Omental fat pad (tissue), 4 donors: Measurements from ENCODE around the gene FCN3. TPM values are rescaled to one million over a fixed set of nuclear protein-coding genes. Genes with fewer than 3 reads are reported as not detected.
A peak's percentile ranks its signal among the peaks of the same experiment; 100 is the strongest.

Experiments used
- ATAC-seq: fragments of 150-250 bp; one replicate; pipeline ENCODE4 v1.9.1; 2016; ENCODE audit warnings: mild to moderate bottlenecking, moderate library complexity; ENCODE audit not compliant: low FRiP score
- DNase-seq: peaks from one replicate; pipeline ENCODE4 v3.0.0-alpha.2; 2019; ENCODE audit warnings: low spot score
- small RNA-seq: library from RNA; depleted of rRNA; stranded (forward); fragments of <200 nt; gene quantifications from one replicate; pipeline ENCODE3, GENCODE V24; 2016
- total RNA-seq, 4 donors: library from RNA; depleted of rRNA; stranded (reverse); fragments of >200 nt; gene quantifications; one replicate each; pipeline ENCODE4 v1.1.0, GENCODE V29; 2016
- TF ChIP-seq, protein P1 (sequence below), 3 donors: fragments of 450-650 bp; IDR thresholded peaks; one replicate each; pipeline ENCODE4 v1.5.1; 2016 to 2017; ENCODE audit warnings: antibody characterized with exemption in 3 of 3, mild to moderate bottlenecking in 3 of 3, moderate library complexity in 2 of 3

Gene FCN3
- total RNA-seq, 4 donors from 2014 or later, result 33.1 to 451 (median 75.9) TPM

GRCh38 chr1:27330786-27331185 lies 43.8 kb downstream of the FCN3 start:
- DNase-seq (no peak), ATAC-seq (no peak)
- TF ChIP-seq, protein P1, sequence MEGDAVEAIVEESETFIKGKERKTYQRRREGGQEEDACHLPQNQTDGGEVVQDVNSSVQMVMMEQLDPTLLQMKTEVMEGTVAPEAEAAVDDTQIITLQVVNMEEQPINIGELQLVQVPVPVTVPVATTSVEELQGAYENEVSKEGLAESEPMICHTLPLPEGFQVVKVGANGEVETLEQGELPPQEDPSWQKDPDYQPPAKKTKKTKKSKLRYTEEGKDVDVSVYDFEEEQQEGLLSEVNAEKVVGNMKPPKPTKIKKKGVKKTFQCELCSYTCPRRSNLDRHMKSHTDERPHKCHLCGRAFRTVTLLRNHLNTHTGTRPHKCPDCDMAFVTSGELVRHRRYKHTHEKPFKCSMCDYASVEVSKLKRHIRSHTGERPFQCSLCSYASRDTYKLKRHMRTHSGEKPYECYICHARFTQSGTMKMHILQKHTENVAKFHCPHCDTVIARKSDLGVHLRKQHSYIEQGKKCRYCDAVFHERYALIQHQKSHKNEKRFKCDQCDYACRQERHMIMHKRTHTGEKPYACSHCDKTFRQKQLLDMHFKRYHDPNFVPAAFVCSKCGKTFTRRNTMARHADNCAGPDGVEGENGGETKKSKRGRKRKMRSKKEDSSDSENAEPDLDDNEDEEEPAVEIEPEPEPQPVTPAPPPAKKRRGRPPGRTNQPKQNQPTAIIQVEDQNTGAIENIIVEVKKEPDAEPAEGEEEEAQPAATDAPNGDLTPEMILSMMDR (IDR thresholded peaks at IDR 0.05), result no peak

DNA sequence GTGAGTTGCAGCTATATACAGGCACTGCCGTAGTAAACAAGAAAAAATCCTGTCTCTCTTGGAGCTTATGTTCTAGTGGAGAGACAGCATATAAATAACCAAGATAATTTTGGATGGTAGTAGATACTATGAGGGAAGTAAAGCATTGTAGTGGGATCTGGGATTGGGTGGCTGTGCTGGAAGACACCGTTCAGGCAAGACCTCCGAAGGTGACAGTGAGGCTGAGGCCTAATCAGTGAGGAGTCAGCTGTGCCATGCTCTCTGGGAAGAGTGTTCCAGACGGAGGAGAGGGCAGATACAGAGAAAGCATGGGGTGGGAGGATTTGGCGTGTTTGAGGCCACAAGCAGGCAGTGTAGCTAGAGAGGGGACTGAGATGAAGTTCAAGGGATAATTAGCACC lies 46.7 kb downstream of the FCN3 start:
- DNase-seq (no peak), ATAC-seq (no peak)
- TF ChIP-seq, protein P1 (IDR thresholded peaks at IDR 0.05), result no peak

- ATAC-seq (no peak), DNase-seq (no peak)
- TF ChIP-seq, protein P1 (IDR thresholded peaks at IDR 0.05), result no peak
These were observed 49.3 kb downstream of the FCN3 start for GRCh38 chr1:27325286-27325685.

GRCh38 chr1:27322569-27323240 lies 51.9 kb downstream of the FCN3 start:
- TF ChIP-seq, protein P1 (IDR thresholded peaks at IDR 0.05), result no peak
- no peak for DNase-seq
- no peak for ATAC-seq

GRCh38 chr1:27321813-27322568 lies 52.6 kb downstream of the FCN3 start, which contains the start of gene TMEM222:
TMEM222 (plus strand) TSS chr1:27322163; CDS start chr1:27322198, 35 bp downstream.
- TF ChIP-seq, protein P1 (IDR thresholded peaks at IDR 0.05), result no peak
- peak; percentile 99 for ATAC-seq
- peak; percentile 91 for DNase-seq

Small RNAs within 50 kb of the gene (small RNA-seq; reads per million reads assigned to genes)
- not detected for gene RNU6-48P

Other genes starting within 250 kb of the FCN3 start
- 10 to 100 TPM in 2 of 4 donors, 1 to 10 TPM in 2; 6.1 to 12.0 (median 10.0) TPM for gene SLC9A1, start 219.7 kb downstream of the FCN3 start, total RNA-seq
- 10 to 100 TPM; 24.8 to 38.1 (median 27.1) TPM for gene WDTC1, start 140.2 kb downstream of the FCN3 start, total RNA-seq
- gene TMEM222, start 52.7 kb downstream of the FCN3 start, total RNA-seq, result 10 to 100 TPM; 17.3 to 27.1 (median 23.7) TPM
- gene SYTL1, start 32.8 kb downstream of the FCN3 start, total RNA-seq, result 1 to 10 TPM; 1.2 to 4.3 (median 1.9) TPM
- gene MAP3K6, start 7.9 kb downstream of the FCN3 start, total RNA-seq, result 100 to 1,000 TPM in 1 of 4 donors, 10 to 100 TPM in 3; 26.8 to 129 (median 43.4) TPM
- not detected for gene CD164L2, start 8.5 kb upstream of the FCN3 start, total RNA-seq
- 1 to 10 TPM in 1 of 4 donors, under 1 TPM in 2, not detected in 1; 0.19 to 1.3 (median 0.65) TPM for gene GPR3, start 17.8 kb upstream of the FCN3 start, total RNA-seq
- gene WASF2, start 115.3 kb upstream of the FCN3 start, total RNA-seq, result 10 to 100 TPM; 43.4 to 87.8 (median 60.5) TPM
- 10 to 100 TPM in 1 of 4 donors, 1 to 10 TPM in 3; 7.5 to 12.9 (median 8.2) TPM for gene AHDC1, start 229.3 kb upstream of the FCN3 start, total RNA-seq